IMR-90 (cell line): ENCODE measurements around the gene MCM5. TPM values are rescaled to one million over a fixed set of nuclear protein-coding genes. Genes with fewer than 3 reads are reported as not detected.

Source experiments
- ATAC-seq: fragments of 200-7000 bp; cut with Tn5 transposase; 2 replicates; pipeline ENCODE4 v1.9.1; 2020; ENCODE audit warnings: low read depth, mild to moderate bottlenecking, moderate library complexity
- BruUV-seq: library from RNA; stranded (reverse); fragments of 400-500 nt; replicated peaks from 2 replicates; lab custom pipeline; 2021; lab: Mats Ljungman, UMichigan
- CTCF ChIA-PET: fragments of 300-600 bp; formaldehyde crosslinking; extraction: SDS; loops from one replicate; lab custom pipeline; 2021; ENCODE audit warnings: antibody characterized with exemption; lab: Yijun Ruan, JAX
- POLR2A ChIA-PET: fragments of 300-600 bp; sonication (Branson Sonifier 250); formaldehyde crosslinking; loops from one replicate; lab custom pipeline; 2022; ENCODE audit warnings: antibody characterized with exemption; ENCODE audit not compliant: unreplicated experiment; lab: Charles Lee
- DNase-seq: peaks from one replicate; pipeline ENCODE4 v3.0.0; 2013
- H2AFZ ChIP-seq: replicated peaks from 2 replicates; pipeline ENCODE3; 2013; ENCODE audit warnings: low read length, mild to moderate bottlenecking; ENCODE audit not compliant: poor library complexity
- H2AK5ac ChIP-seq: 2 replicates; pipeline ENCODE4 v1.6.1; 2013; ENCODE audit warnings: low read depth, low read length, inconsistent platforms
- H2AK9ac ChIP-seq: replicated peaks from 2 replicates; pipeline ENCODE3; 2013; ENCODE audit warnings: mild to moderate bottlenecking, low read depth, low read length, moderate library complexity; ENCODE audit not compliant: poor library complexity
- H2BK120ac ChIP-seq: 2 replicates; pipeline ENCODE4 v1.6.1; 2013; ENCODE audit warnings: low read depth, low read length, inconsistent platforms
- H2BK15ac ChIP-seq: 3 replicates; pipeline ENCODE4 v1.6.1; 2013; ENCODE audit warnings: low read depth, low read length, inconsistent platforms
- H2BK20ac ChIP-seq: 2 replicates; pipeline ENCODE4 v1.6.1; 2013; ENCODE audit warnings: low read depth, mild to moderate bottlenecking, inconsistent platforms, low read length, moderate library complexity
- H2BK5ac ChIP-seq: 2 replicates; pipeline ENCODE4 v1.6.1; 2013; ENCODE audit warnings: mild to moderate bottlenecking, low read depth, low read length, inconsistent platforms; ENCODE audit not compliant: poor library complexity, severe bottlenecking
- H3K14ac ChIP-seq: replicated peaks from 2 replicates; pipeline ENCODE4 v1.6.1; 2013; ENCODE audit warnings: low read depth, low read length, inconsistent platforms
- H3K18ac ChIP-seq: 2 replicates; pipeline ENCODE4 v1.6.1; 2013; ENCODE audit warnings: low read depth, low read length, control low read depth
- H3K23ac ChIP-seq: 2 replicates; pipeline ENCODE4 v1.6.1; 2013; ENCODE audit warnings: low read depth, low read length, inconsistent platforms
- H3K27ac ChIP-seq: 2 replicates; pipeline ENCODE4 v1.5.1; 2013; ENCODE audit warnings: mild to moderate bottlenecking, control low read depth, low read length; ENCODE audit not compliant: insufficient read depth
- H3K27me3 ChIP-seq: 2 replicates; pipeline ENCODE4 v1.6.1; 2013; ENCODE audit warnings: low read length; ENCODE audit not compliant: control insufficient read depth, insufficient read depth
- H3K36me3 ChIP-seq: 2 replicates; pipeline ENCODE4 v1.6.1; 2013; ENCODE audit warnings: low read length, mixed read lengths; ENCODE audit not compliant: control insufficient read depth, insufficient read depth
- H3K4ac ChIP-seq: 2 replicates; pipeline ENCODE4 v1.6.1; 2013; ENCODE audit warnings: low read depth, low read length, inconsistent platforms
- H3K4me1 ChIP-seq: 2 replicates; pipeline ENCODE4 v1.6.1; 2013; ENCODE audit warnings: low read length, mixed read lengths; ENCODE audit not compliant: control insufficient read depth, insufficient read depth
- H3K4me2 ChIP-seq: 2 replicates; pipeline ENCODE4 v1.6.1; 2013; ENCODE audit warnings: low read depth, mild to moderate bottlenecking, control low read depth, low read length, moderate library complexity
- H3K4me3 ChIP-seq: 2 replicates; pipeline ENCODE4 v1.5.1; 2013; ENCODE audit warnings: low read depth, mild to moderate bottlenecking, control low read depth, low read length, moderate library complexity; ENCODE audit not compliant: insufficient read depth
- H3K56ac ChIP-seq: 2 replicates; pipeline ENCODE4 v1.6.1; 2013; ENCODE audit warnings: low read length, inconsistent platforms; ENCODE audit not compliant: insufficient read depth; ENCODE audit errors: extremely low read depth
- H3K79me1 ChIP-seq, 2 experiments: 2 replicates each; pipeline ENCODE4 v1.6.1; 2013; ENCODE audit warnings: low read length in 2 of 2, inconsistent platforms in 1 of 2, low read depth in 1 of 2
- H3K9ac ChIP-seq: 2 replicates; pipeline ENCODE4 v1.6.1; 2013; ENCODE audit warnings: low read depth, low read length, control low read depth
- H3K9me1 ChIP-seq: 2 replicates; pipeline ENCODE4 v1.6.1; 2013; ENCODE audit warnings: low read length, inconsistent platforms; ENCODE audit not compliant: insufficient read depth
- H3K9me3 ChIP-seq: 2 replicates; pipeline ENCODE4 v1.6.1; 2013; ENCODE audit warnings: low read length; ENCODE audit not compliant: control insufficient read depth, insufficient read depth
- H4K20me1 ChIP-seq: 2 replicates; pipeline ENCODE4 v1.6.1; 2013; ENCODE audit warnings: low read length, inconsistent platforms; ENCODE audit not compliant: insufficient read depth
- H4K5ac ChIP-seq: 2 replicates; pipeline ENCODE4 v1.6.1; 2013; ENCODE audit warnings: mild to moderate bottlenecking, low read depth, low read length, control low read depth
- H4K8ac ChIP-seq, 2 experiments: 2 replicates each; pipeline ENCODE4 v1.6.1; 2013; ENCODE audit warnings: low read depth in 2 of 2, low read length in 2 of 2, control low read depth in 1 of 2, inconsistent platforms in 1 of 2
- H4K91ac ChIP-seq: 2 replicates; pipeline ENCODE4 v1.6.1; 2013; ENCODE audit warnings: low read depth, low read length, inconsistent platforms; ENCODE audit not compliant: insufficient read depth
- BHLHE40 ChIP-seq: fragments of 150-350 bp; IDR thresholded peaks from 2 replicates; pipeline ENCODE4 v1.6.1; 2016; ENCODE audit warnings: mild to moderate bottlenecking, low read depth, low read length
- CEBPB ChIP-seq: IDR thresholded peaks from 2 replicates; pipeline ENCODE4 v1.6.1; 2012; ENCODE audit warnings: low read depth, low read length, improper control_type of control experiment
- CHD1 ChIP-seq: IDR thresholded peaks from 2 replicates; pipeline ENCODE4 v1.6.1; 2012; ENCODE audit warnings: low read depth, low read length, improper control_type of control experiment
- FOS ChIP-seq: fragments of 150-350 bp; IDR thresholded peaks from 2 replicates; pipeline ENCODE4 v1.6.1; 2016; ENCODE audit warnings: low read depth, low read length
- MXI1 ChIP-seq: IDR thresholded peaks from 2 replicates; pipeline ENCODE4 v1.6.1; 2012; ENCODE audit warnings: low read depth, mild to moderate bottlenecking, low read length, moderate library complexity, borderline replicate concordance
- NFE2L2 ChIP-seq: fragments of 150-350 bp; IDR thresholded peaks from 2 replicates; pipeline ENCODE4 v1.6.1; 2016; ENCODE audit warnings: low read depth, mild to moderate bottlenecking, low read length
- POLR2A ChIP-seq: IDR thresholded peaks from 2 replicates; pipeline ENCODE4 v1.6.1; 2012; ENCODE audit warnings: mild to moderate bottlenecking, low read depth, low read length
- RAD21 ChIP-seq: IDR thresholded peaks from 2 replicates; pipeline ENCODE4 v1.6.1; 2012; ENCODE audit warnings: low read length, improper control_type of control experiment
- RCOR1 ChIP-seq: IDR thresholded peaks from 2 replicates; pipeline ENCODE4 v1.6.1; 2012; ENCODE audit warnings: mild to moderate bottlenecking, low read length, improper control_type of control experiment; ENCODE audit not compliant: insufficient replicate concordance
- RFX5 ChIP-seq: IDR thresholded peaks from 2 replicates; pipeline ENCODE4 v1.8.0; 2012; ENCODE audit warnings: low read depth, mild to moderate bottlenecking, low read length, moderate library complexity
- WGBS, 2 experiments: methylation state at CpG; one replicate each; pipeline versions ENCODE4 v1.1.5 to v1.1.7; 2013; ENCODE audit warnings: missing lambda C conversion rate in 2 of 2; ENCODE audit not compliant: insufficient read length in 1 of 2; ENCODE audit errors: extremely low coverage in 2 of 2; 5-methylcytosine and 5-hydroxymethylcytosine counted together
- dilution Hi-C: fragments of 300-500 bp; cut with HindIII; formaldehyde crosslinking; loops from one replicate; pipeline ENCODE4 v1.14.3; 2018; ENCODE audit warnings: low sequenced_read_pairs; ENCODE audit not compliant: unreplicated experiment
- in situ Hi-C: fragments of 300-500 bp; cut with MboI; formaldehyde crosslinking; loops from 3 replicates; pipeline ENCODE4 v1.14.3; 2019; ENCODE audit warnings: low sequenced_read_pairs, inconsistent platforms, mixed read lengths
- intact Hi-C: fragments of 100-400 bp; cut with micrococcal nuclease; formaldehyde crosslinking; loops from 2 replicates; pipeline ENCODE4 v1.10.0; 2022
- polyA plus RNA-seq, 3 experiments: library from polyadenylated mRNA; depleted of rRNA; stranded (reverse); fragments of >200 nt; gene quantifications; 2 replicates each; pipeline ENCODE4 v1.2.3, GENCODE V29; 2012; ENCODE audit warnings: low replicate concordance in 1 of 3
- total RNA-seq: library from RNA; depleted of rRNA; stranded (reverse); fragments of >200 nt; gene quantifications from 2 replicates; pipeline ENCODE4 v1.2.3, GENCODE V29; 2012
- TF ChIP-seq, protein P1 (sequence below): fragments of 150-350 bp; IDR thresholded peaks from 2 replicates; pipeline ENCODE4 v1.6.1; 2017; ENCODE audit warnings: mild to moderate bottlenecking, antibody characterized with exemption, low read length, low read depth
- TF ChIP-seq, protein P2 (sequence below): fragments of 150-350 bp; IDR thresholded peaks from 2 replicates; pipeline ENCODE4 v1.6.1; 2016; ENCODE audit warnings: low read depth, mild to moderate bottlenecking, low read length, moderate library complexity, borderline replicate concordance
- TF ChIP-seq, protein P3 (sequence below): conservative IDR thresholded peaks from 2 replicates; pipeline ENCODE4 v1.5.1; 2012; ENCODE audit warnings: mild to moderate bottlenecking, low read depth, low read length, improper control_type of control experiment

MCM5 gene
- total and polyA plus RNA-seq, 2 of the 4 experiments (the other 2 are of a cell fraction), result 43.0 to 58.6 TPM

DNA sequence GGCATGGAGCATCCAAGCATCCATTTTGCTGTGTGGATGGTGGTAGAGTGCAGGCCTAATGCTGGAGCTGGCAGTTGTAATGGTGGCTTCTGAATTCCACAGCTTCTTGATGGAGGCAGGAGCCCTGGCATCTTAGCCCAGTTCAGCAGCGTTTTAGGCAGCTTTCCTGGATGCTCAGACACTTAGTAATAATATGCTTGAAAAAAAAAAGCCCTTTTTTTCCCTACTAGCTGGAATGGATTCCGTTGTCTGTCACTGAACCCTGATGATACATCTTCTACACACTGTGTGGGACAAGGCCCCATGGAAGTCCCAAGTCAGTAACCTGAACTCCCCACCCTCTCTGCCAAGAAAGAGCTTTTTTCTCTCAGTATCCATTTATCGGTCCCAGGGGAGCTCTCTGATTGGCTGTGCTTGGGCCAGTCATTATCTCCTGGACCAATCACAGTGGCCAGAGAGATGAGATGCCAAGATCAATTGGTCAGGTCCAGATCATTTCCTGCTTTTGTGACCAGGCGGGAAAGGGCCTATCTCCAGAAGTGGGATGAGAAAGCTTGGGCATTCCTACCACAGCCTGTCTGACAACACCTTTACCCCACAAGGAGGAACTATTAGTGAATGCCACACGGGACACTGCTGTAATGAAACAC is 34.2 kb downstream of the MCM5 start (continued):
- no peak for TF ChIP-seq CHD1

DNA sequence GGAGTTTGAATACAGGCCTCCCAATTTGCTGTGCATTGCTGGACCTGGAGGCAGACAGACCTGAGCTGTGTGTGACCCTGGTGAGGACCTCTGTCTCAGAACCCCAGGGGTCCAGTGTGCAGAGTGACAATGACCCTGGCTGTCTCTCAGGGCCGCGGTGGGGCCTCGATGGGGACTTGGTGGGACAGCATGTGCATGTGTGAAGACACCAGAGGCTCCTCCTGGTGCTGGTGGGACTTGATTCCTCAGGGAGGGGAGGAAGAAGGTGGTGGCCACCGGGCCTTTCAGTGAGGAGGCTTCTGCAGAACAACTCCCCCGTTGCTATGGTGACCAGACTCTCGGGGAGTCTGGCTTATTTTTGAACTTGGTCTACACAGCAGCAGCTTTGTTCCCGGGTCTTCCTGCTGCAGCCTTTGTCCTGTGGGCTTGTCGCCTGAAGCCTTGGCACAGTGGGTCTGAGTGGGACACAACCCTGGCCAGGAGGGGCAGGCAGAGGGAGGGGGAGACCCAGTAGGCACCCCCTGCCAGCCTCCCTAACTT is 35.3 kb downstream of the MCM5 start:
- in situ Hi-C loops, result loop anchor here (10.0 kb wide), 2 partner anchors 400 to 690 kb away; no protein-coding TSS in a partner anchor
- TF ChIP-seq RAD21 (no peak), RFX5 (no peak), MXI1 (no peak), BHLHE40 (no peak), RCOR1 (no peak), CHD1 (no peak), POLR2A (no peak), CEBPB (no peak), FOS (no peak), NFE2L2 (no peak)
- TF ChIP-seq, protein P1, sequence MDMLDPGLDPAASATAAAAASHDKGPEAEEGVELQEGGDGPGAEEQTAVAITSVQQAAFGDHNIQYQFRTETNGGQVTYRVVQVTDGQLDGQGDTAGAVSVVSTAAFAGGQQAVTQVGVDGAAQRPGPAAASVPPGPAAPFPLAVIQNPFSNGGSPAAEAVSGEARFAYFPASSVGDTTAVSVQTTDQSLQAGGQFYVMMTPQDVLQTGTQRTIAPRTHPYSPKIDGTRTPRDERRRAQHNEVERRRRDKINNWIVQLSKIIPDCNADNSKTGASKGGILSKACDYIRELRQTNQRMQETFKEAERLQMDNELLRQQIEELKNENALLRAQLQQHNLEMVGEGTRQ, result no peak
- TF ChIP-seq, protein P2, sequence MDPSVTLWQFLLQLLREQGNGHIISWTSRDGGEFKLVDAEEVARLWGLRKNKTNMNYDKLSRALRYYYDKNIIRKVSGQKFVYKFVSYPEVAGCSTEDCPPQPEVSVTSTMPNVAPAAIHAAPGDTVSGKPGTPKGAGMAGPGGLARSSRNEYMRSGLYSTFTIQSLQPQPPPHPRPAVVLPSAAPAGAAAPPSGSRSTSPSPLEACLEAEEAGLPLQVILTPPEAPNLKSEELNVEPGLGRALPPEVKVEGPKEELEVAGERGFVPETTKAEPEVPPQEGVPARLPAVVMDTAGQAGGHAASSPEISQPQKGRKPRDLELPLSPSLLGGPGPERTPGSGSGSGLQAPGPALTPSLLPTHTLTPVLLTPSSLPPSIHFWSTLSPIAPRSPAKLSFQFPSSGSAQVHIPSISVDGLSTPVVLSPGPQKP, result no peak
- TF ChIP-seq, protein P3, sequence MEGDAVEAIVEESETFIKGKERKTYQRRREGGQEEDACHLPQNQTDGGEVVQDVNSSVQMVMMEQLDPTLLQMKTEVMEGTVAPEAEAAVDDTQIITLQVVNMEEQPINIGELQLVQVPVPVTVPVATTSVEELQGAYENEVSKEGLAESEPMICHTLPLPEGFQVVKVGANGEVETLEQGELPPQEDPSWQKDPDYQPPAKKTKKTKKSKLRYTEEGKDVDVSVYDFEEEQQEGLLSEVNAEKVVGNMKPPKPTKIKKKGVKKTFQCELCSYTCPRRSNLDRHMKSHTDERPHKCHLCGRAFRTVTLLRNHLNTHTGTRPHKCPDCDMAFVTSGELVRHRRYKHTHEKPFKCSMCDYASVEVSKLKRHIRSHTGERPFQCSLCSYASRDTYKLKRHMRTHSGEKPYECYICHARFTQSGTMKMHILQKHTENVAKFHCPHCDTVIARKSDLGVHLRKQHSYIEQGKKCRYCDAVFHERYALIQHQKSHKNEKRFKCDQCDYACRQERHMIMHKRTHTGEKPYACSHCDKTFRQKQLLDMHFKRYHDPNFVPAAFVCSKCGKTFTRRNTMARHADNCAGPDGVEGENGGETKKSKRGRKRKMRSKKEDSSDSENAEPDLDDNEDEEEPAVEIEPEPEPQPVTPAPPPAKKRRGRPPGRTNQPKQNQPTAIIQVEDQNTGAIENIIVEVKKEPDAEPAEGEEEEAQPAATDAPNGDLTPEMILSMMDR, result no peak

More for the DNA sequence above, 35.3 kb downstream of the MCM5 start:
- Histone ChIP-seq H2AK5ac (no peak overlapping the region), H3K27me3 (no peaks in the 10 kb centered on the region), H2BK120ac (no peak overlapping the region), H3K14ac (no peak overlapping the region), H3K23ac (no peak overlapping the region), H4K20me1 (peaks cover 3% of the 10 kb centered on the region; the same call in 1 of the 2 replicates), H3K18ac (no peak overlapping the region), H3K4me1 (0 out of 2 replicates have a peak, but pooled peaks cover 2% of the 10 kb centered on the region), H4K5ac (no peak overlapping the region), H3K36me3 (no peaks in the 10 kb centered on the region), H3K79me1 (peaks cover 0 to 14% of the 10 kb centered on the region in 2 experiments; a peak in 1 of 4 replicates), H2BK5ac (no peak overlapping the region), H3K4me3 (no peak overlapping the region), H2BK20ac (no peak overlapping the region), H3K56ac (no peak overlapping the region), H3K4ac (no peak overlapping the region), H3K27ac (no peak overlapping the region), H3K4me2 (no peak overlapping the region), H2BK15ac (no peak overlapping the region), H2AFZ (no peak overlapping the region), H4K91ac (no peak overlapping the region), H4K8ac (no peak overlapping the region), H3K9me1 (no peaks in the 10 kb centered on the region), H3K9ac (no peak overlapping the region), H2AK9ac (peak overlapping the region; percentile 66), H3K9me3 (peaks cover 10% of the 10 kb centered on the region)
- WGBS, 2 experiments, result no CpG with 5 or more reads among the region's 8 CpGs
- BruUV-seq, result no TSS peak
- ATAC-seq (no peak), DNase-seq (no peak)
- CTCF ChIA-PET, result no interaction called here
- POLR2A ChIA-PET, result no interaction called here
- dilution Hi-C loops, result no loop called here
- intact Hi-C loops, result loop anchor here (10.0 kb wide), 1 partner anchor 490 kb away; no protein-coding TSS in a partner anchor
